ENCODE measurements around the gene ZNF341.
A peak's percentile ranks its signal among the peaks of the same experiment; 100 is the strongest.
"Not testable (repeated sequence)": the region's sequence is repeated elsewhere in the genome, so short reads cannot be mapped to it uniquely, and the experiment has no call there.

Gene ZNF341

GRCh38 chr20:33730946-33731692 is 677 bp upstream of the ZNF341 start:
- no peak for DNase-seq (ENCODE audit: low read depth)

DNA sequence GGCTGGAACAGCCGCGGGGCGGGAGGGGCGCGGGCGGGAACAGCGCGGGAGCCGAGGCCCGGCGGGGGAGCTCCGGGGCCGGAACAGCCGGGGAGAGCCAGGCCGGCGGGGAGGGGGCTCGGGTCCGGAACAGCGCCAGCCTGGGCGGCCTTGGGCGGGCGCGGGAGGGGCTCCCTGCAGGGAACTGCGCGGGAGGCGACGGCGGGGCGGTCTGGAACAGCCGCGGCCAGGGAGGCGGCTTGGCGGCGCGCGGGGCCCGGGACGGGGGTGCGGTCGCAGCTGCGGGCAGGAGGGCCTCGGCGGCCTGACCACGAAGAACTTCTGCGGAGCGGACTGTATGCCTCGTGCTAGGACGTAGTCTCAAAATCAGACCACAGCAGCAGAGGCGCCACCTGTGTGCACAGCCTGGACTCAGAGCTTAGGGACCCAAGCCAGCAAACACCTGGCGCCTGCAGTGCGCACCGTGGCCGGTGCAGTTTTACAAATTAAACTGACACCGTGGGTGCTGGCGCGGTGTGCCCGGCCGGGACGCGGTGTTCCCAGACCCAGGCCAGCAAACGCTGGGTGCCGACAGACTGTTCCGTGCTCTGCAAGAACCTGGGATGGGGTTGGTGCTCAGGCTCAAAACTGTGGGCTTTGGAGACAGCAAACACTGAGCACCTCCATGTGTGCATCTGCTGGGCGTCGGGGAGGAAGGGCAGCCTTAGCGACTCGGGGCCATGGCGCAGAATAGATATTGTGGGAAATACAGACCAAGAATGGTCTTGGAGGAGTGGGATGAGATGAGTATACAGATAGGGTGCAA is 572 bp downstream of the ZNF341 start:
- DNase-seq (ENCODE audit: low read depth), result peak; percentile 72

DNA sequence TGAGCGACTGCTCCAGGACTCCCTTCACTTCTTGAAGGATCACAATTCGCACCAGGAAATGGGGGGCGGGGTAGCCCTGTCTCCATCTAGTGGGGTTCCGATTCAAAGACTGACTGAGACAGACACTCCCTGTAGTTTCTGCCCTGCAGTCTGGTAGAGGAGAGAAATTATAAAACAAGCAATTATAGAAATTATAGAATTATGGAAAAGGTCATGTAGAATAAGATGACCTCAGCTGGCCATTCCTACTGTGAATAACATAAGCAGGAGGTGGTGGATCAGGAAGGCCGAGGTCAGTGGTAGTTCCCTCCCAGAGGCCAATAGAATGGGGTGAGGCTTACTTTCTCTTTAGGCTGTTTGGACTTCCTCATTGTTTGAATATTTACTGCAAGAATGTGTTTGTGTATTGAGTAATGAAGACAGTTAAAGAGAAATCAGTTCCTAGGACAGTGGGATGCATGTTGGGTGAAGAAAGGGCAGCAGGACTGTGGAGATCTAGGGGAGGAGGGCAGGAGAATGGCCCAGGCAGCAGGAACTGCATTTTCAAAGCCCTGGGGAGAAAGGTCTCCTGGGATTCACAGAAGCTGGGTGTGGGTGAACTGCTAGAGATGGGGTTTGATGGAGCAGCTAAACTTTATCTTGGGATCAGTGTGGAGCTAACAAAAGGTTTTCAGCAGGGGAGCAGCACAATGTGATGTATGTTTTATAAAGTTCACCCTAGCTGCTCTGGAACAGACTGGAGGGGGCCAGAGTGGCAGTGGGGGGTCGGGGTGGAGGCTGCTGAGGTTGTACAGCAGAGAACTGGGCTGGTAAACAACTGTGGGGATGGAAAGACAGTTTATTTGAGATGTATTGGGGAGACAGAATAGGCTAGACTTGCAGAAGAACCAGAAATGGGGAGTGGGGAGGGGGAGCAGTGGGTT is 2.1 kb downstream of the ZNF341 start:
- DNase-seq (ENCODE audit: low read depth), result no peak

DNA sequence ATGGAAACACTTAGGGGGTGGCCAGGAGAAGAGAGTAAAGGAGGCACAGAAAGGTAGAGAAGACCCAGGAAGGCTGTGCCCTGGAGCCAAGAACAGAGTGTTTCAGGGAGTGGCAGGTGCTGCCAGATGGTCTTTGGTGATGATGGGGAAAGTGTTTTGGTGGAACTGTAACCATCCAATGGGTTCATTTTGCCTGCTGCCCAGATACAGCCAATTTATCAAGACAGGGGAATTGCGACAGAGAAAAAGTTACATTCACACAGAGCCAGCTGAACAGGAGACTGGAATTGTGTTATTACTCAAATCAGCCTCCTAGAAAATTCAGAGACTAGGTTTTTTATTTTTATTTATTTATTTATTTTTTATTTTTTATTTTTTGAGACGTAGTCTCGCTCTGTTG is 5.2 kb downstream of the ZNF341 start:
- no peak for DNase-seq (ENCODE audit: low read depth)

DNA sequence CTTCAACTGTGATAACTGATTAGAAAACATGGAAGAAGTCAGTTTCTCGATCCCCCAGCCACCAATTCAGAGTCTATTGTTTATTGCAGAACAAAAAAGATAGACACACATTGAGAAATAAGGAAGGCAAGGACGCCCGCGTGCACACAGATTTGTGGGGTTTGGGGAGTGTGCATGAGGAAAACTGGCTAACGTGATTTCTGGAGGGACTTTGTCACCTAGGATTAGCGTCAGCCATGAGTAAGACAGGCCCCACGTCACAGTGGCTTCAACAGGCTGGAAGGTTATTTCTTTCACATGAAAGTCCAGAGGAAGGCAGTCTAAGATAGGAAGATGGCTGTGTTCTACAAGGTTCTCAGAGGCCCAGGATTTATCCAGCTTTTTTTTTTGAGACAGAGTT is 7.7 kb downstream of the ZNF341 start:
- DNase-seq (ENCODE audit: low read depth), result no peak

DNA sequence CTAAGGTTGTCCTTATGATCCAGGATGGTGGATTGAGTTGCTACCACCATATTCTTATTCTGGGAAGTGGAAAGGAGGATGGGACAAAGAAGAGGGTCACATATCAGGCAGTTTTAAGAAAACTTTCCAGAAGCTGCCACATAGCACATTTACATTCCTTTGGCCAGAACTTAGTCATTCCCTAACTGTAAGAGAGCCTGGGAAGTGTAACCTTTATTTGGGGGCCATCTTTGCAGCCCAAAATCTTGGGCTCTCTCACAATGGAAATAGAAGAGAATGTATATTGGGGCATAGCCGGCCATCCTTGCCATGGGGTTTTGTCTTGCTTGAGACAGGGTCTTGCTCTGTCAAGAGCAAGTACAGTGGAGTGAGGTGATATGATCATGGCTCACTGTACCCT is 8.4 kb downstream of the ZNF341 start:
- DNase-seq (ENCODE audit: low read depth), result no peak

GRCh38 chr20:33744181-33744580 is 12.4 kb downstream of the ZNF341 start:
- DNase-seq (ENCODE audit: low read depth), result no peak

GRCh38 chr20:33744773-33745385 is 13.1 kb downstream of the ZNF341 start:
- DNase-seq (ENCODE audit: low read depth), result no peak

DNA sequence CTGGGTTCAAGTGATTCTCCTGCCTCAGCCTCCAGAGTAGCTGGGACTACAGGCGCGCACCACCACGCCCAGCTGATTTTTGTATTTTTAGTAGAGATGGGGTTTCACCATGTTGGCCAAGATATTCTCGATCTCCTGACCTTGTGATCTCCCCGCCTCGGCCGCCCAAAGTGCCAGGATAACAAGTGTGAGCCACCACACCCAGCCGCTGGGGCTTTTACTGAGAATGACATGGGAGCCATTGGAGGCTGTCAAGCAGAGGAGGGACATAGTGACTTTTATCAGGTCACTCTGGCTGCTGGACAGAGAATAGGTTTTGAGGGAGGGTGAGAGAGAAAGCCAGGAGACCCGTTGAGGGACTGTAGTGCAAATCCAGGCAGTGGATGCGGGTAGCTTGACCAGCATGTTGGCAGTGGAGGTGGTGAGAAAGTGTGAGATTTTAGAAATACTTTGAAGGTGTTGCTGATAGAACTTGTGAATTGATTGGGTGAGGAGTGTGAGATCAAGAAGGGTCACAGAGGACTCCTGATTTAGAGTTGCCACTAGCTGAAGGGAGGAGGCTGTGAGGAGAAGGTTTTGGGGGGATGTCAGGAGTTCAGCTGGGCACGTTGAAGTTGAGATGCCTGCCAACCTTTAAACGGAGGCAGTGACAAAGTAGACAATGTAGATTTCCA is 14.7 kb downstream of the ZNF341 start:
- no peak for DNase-seq (ENCODE audit: low read depth)

GRCh38 chr20:33751775-33752174 is 20.0 kb downstream of the ZNF341 start:
- DNase-seq (ENCODE audit: low read depth), result no peak

GRCh38 chr20:33753143-33753542 is 21.3 kb downstream of the ZNF341 start:
- no peak for DNase-seq (ENCODE audit: low read depth)

DNA sequence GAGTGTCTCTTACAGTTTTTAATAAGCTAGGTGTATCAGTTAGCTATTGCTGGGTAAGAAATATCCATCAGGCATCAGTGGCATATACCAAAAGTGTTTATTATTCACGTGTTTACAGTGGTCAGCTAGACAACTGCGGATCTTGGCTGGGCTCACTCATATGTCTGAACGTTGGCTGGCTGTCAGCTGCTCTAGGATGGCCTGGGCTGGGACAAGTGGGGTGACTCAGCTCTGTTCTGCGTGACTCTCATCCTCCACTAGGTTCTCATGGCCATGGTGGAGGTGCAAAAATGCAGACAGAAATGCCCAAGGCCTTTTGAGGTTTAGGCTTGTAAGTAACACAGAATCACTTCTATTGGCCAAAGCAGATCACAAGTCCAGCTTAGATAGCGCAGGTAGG is 22.0 kb downstream of the ZNF341 start:
- DNase-seq (ENCODE audit: low read depth), result no peak

- not testable (repeated sequence) for DNase-seq (ENCODE audit: low read depth)
Measured at GRCh38 chr20:33755936-33756490, 24.2 kb downstream of the ZNF341 start.

GRCh38 chr20:33757046-33757445 is 25.2 kb downstream of the ZNF341 start:
- no peak for DNase-seq (ENCODE audit: low read depth)

DNA sequence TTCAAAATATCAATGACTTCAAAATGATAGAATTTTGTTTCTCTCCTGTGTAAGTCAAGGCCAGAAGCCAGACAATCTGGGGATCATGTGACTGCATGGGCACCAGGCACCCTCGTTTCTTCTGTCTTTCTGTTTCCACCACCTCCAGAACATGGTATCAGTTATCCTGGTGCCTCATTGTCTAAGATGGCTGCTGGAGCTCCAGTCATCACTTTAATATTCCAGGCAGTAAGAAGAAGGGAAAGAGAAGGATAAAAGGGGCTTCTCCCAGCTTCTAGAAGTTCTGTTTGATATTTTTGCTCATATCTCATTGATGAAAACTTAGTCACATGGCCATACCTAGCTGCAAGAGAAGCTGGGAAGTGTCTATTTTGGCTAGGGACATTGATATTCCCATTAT is 25.7 kb downstream of the ZNF341 start:
- DNase-seq (ENCODE audit: low read depth), result no peak

GRCh38 chr20:33761698-33762250 is 30.0 kb downstream of the ZNF341 start:
- no peak for DNase-seq (ENCODE audit: low read depth)

DNA sequence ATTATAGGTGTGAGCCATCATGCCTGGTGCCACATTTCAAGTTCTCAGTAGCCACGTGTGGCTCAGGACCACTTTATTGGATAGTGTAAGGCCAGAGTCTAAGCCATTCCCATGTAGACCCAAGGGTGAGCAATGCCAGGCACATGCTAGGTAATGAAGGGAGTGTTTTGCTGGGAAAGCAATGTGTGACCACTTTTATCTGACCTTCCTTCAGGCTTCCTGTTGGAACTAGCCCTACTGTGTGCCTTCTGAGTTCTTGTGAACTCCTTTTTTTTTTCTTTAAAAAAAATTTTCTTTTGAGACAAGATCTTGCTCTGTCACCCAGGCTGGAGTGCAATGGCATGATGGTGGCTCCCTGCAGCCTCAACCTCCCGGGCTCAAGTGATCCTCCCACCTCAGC is 33.3 kb downstream of the ZNF341 start:
- DNase-seq (ENCODE audit: low read depth), result no peak

DNA sequence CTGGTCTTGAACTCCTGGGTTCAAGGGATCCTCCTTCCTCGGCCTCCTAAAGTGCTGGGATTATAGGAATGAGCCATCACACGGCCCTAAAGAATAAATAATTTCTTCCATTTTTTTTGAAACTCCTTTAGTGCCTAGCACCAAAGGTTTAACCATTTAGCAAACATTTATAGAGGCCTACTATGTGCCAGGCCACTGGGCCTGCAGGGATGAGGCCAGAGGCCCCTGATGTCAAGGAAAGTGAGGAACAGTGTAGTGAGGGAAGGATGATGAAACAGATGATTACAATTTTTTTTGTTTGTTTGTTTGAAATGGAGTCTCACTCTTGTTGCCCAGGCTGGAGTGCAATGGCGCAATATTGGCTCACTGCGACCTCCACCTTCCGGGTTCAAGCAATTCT is 33.8 kb downstream of the ZNF341 start:
- no peak for DNase-seq (ENCODE audit: low read depth)

GRCh38 chr20:33766686-33767085 is 34.9 kb downstream of the ZNF341 start:
- no peak for DNase-seq (ENCODE audit: low read depth)

GRCh38 chr20:33767777-33768138 is 36.0 kb downstream of the ZNF341 start:
- no peak for DNase-seq (ENCODE audit: low read depth)

DNA sequence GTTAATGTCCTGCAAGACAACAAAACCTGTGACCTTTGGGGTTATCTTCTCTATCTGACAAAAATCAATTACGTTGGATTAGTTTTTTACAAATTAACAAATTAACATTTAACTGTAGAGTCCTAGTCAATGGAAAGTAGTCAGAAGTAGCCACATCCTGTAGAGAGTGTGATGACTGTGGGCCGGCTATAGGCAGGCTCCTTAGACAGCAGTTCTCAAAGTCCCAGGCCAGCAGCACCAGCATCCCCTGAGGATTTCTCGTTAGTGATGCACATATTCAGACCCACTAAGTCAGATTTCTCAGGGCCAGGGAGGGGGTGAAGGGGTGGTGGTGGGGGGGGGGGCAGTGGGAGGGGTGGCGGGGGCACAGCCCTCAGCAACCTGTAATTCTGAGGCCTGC is 37.2 kb downstream of the ZNF341 start:
- DNase-seq (ENCODE audit: low read depth), result no peak

All from stimulated activated CD8-positive, alpha-beta memory T cell treated with anti-CD3 and anti-CD28 coated beads, Interleukin-4, amount 100 ng/mL, for 24 hours (primary cell).